SH-SY5Y (cell line): ENCODE results near the gene BRD7.

Experiments
- GATA2 ChIP-seq: IDR thresholded peaks from 2 replicates; pipeline ENCODE4 v1.6.1; 2011; ENCODE audit warnings: mild to moderate bottlenecking, low read depth, low read length
- GATA3 ChIP-seq: IDR thresholded peaks from 2 replicates; pipeline ENCODE4 v1.6.1; 2011; ENCODE audit warnings: low read depth, mild to moderate bottlenecking, low read length, moderate library complexity

- TF ChIP-seq GATA2 (no peak), GATA3 (no peak)
Observed at GRCh38 chr16:50371036-50371716, 2.4 kb upstream of the BRD7 start.
